Keratinocyte (primary cell): ENCODE data around the gene TARBP1. TPM values are rescaled to one million over a fixed set of nuclear protein-coding genes. Genes with fewer than 3 reads are reported as not detected.

Experiments used
- DNase-seq: peaks from one replicate; pipeline ENCODE4 v3.0.0-alpha.2; 2011; ENCODE audit warnings: low read depth, missing footprints, low spot score
- FAIRE-seq: peaks from 2 replicates; lab custom pipeline; 2011; peaks lifted over from hg19 to GRCh38; lab: Jason Lieb, UNC
- H2AFZ ChIP-seq: 2 replicates; pipeline ENCODE4 v1.6.0; 2012; ENCODE audit warnings: low read length, control low read depth, inconsistent platforms; ENCODE audit not compliant: control insufficient read depth
- H3K27ac ChIP-seq: 2 replicates; pipeline ENCODE4 v1.5.1; 2011; ENCODE audit warnings: low read length; ENCODE audit not compliant: control insufficient read depth, insufficient read depth
- H3K27me3 ChIP-seq: 3 replicates; pipeline ENCODE4 v1.6.0; 2011; ENCODE audit warnings: low read length; ENCODE audit not compliant: control insufficient read depth, insufficient read depth; ENCODE audit errors: extremely low read depth
- H3K36me3 ChIP-seq, 2 experiments: 2 replicates in 1 of 2; 3 replicates in 1 of 2; pipeline ENCODE4 v1.5.1; 2011; ENCODE audit warnings: low read length in 2 of 2, mild to moderate bottlenecking in 1 of 2; ENCODE audit not compliant: control insufficient read depth in 2 of 2, insufficient read depth in 2 of 2; ENCODE audit errors: extremely low read depth in 1 of 2
- H3K4me1 ChIP-seq: 3 replicates; pipeline ENCODE4 v1.5.1; 2011; ENCODE audit warnings: low read length; ENCODE audit not compliant: control insufficient read depth, insufficient read depth; ENCODE audit errors: extremely low read depth
- H3K4me2 ChIP-seq: 3 replicates; pipeline ENCODE4 v1.6.0; 2011; ENCODE audit warnings: low read depth, low read length; ENCODE audit not compliant: control insufficient read depth, insufficient read depth; ENCODE audit errors: extremely low read depth
- H3K4me3 ChIP-seq, 3 experiments: fragments of 200-600 bp in 1 of 3; sonication (generic) in 1 of 3; 2 replicates in 2 of 3; 3 replicates in 1 of 3; pipeline ENCODE4 v1.5.1; 2011 to 2016; ENCODE audit warnings: low read length in 3 of 3, mild to moderate bottlenecking in 3 of 3, control low read depth in 2 of 3, inconsistent platforms in 1 of 3, low read depth in 1 of 3, mixed read lengths in 1 of 3, mixed run types in 1 of 3, moderate library complexity in 1 of 3; ENCODE audit not compliant: control insufficient read depth in 2 of 3, insufficient read depth in 2 of 3; ENCODE audit errors: extremely low read depth in 1 of 3
- H3K79me2 ChIP-seq: 2 replicates; pipeline ENCODE4 v1.6.0; 2012; ENCODE audit warnings: low read length; ENCODE audit not compliant: control insufficient read depth, insufficient read depth
- H3K9ac ChIP-seq: 3 replicates; pipeline ENCODE4 v1.6.0; 2011; ENCODE audit warnings: low read length; ENCODE audit not compliant: control insufficient read depth, insufficient read depth; ENCODE audit errors: extremely low read depth
- H3K9me1 ChIP-seq: 3 replicates; pipeline ENCODE4 v1.6.0; 2011; ENCODE audit warnings: low read length; ENCODE audit not compliant: control insufficient read depth, insufficient read depth; ENCODE audit errors: extremely low read depth
- H3K9me3 ChIP-seq: 2 replicates; pipeline ENCODE4 v1.5.1; 2012; ENCODE audit warnings: low read depth, low read length; ENCODE audit not compliant: control insufficient read depth
- H4K20me1 ChIP-seq: 3 replicates; pipeline ENCODE4 v1.6.0; 2011; ENCODE audit warnings: low read length; ENCODE audit not compliant: control insufficient read depth, insufficient read depth; ENCODE audit errors: extremely low read depth
- CTCF ChIP-seq, 3 experiments: IDR thresholded peaks in 1 of 3; conservative IDR thresholded peaks in 1 of 3; optimal IDR thresholded peaks in 1 of 3; 2 replicates in 2 of 3; 3 replicates in 1 of 3; pipeline versions ENCODE3 to v1.5.1; 2011; ENCODE audit warnings: low read length in 3 of 3, mild to moderate bottlenecking in 3 of 3, moderate library complexity in 2 of 3, control low read depth in 1 of 3, inconsistent platforms in 1 of 3; ENCODE audit not compliant: insufficient read depth in 2 of 3; ENCODE audit errors: extremely low read depth in 1 of 3
- EZH2 ChIP-seq: IDR thresholded peaks from one replicate; pipeline ENCODE4 v1.6.1; 2012; ENCODE audit warnings: inconsistent platforms, mild to moderate bottlenecking, low read length, moderate library complexity
- dilution Hi-C: fragments of 300-500 bp; cut with MboI; formaldehyde crosslinking; loops from one replicate; pipeline ENCODE4 v1.7.0; 2020; ENCODE audit warnings: low sequenced_read_pairs; ENCODE audit not compliant: extremely low pct_ligation_motif_present
- polyA plus RNA-seq, 5 experiments: library from polyadenylated mRNA; depleted of rRNA in 3 of 5; stranded (reverse) in 3 of 5; stranded (forward) in 1 of 5; unstranded in 1 of 5; fragments of >200 nt; gene quantifications; 1 replicate in 1 of 5; 2 replicates in 3 of 5; 3 replicates in 1 of 5; pipeline versions ENCODE4 v1.2.1 to v1.2.3, GENCODE V29; 2011 to 2012; ENCODE audit warnings: missing spikeins in 2 of 5, low read depth in 1 of 5, low replicate concordance in 1 of 5

TARBP1 gene
- polyA plus RNA-seq, 1 donor (not counting 4 experiments of a cell fraction or from before 2014, with no cell fraction given): 28.7 TPM

GRCh38 chr1:234437423-234438171 lies 41.4 kb downstream of the TARBP1 start:
- Histone ChIP-seq H3K79me2 (no peaks in the 10 kb centered on the region), H4K20me1 (no peaks in the 10 kb centered on the region), H3K27me3 (no peaks in the 10 kb centered on the region), H3K9me3 (no peaks in the 10 kb centered on the region), H3K9me1 (no peaks in the 10 kb centered on the region), H3K4me1 (no peaks in the 10 kb centered on the region), H2AFZ (no peak overlapping the region), H3K9ac (no peak overlapping the region), H3K36me3 (peaks cover under 1 to 5% of the 10 kb centered on the region in 2 experiments), H3K27ac (no peak overlapping the region), H3K4me2 (no peak overlapping the region), H3K4me3 (no peak overlapping the region)
- no peak for TF ChIP-seq CTCF (optimal IDR thresholded peaks at IDR 0.05 in 1 of 3, IDR thresholded peaks at IDR 0.05 in 1 of 3, conservative IDR thresholded peaks at IDR 0.05 in 1 of 3; ENCODE audit: extremely low read depth in 1 of 3, insufficient read depth in 2 of 3, low read length in 3 of 3)
- no peak for TF ChIP-seq EZH2
- DNase-seq (no peak), FAIRE-seq (no peak)
- dilution Hi-C loops: no loop called here

DNA sequence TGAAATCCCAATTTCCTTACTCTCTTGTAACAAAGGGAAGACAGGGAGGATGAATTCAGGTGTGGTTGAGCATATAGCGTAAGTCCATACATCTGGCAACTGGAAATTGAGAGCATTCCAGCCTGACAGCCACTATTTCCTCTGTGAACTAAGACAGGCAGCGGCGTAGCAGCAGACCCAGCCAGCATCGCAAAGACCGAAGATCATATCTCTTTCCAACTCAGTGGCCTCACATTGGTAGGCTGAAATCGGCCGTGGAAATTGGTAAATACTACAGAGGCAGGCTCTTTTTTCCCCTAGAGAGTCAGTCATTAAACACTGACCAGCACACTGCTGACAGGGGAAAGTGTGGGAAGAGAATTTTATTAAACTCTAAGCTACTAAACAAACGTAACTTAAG lies 43.4 kb downstream of the TARBP1 start:
- Histone ChIP-seq H3K4me3 (no peak overlapping the region), H3K36me3 (peaks cover 3 to 7% of the 10 kb centered on the region in 2 experiments), H3K4me2 (no peak overlapping the region), H3K9ac (no peak overlapping the region), H3K27me3 (no peaks in the 10 kb centered on the region), H4K20me1 (no peaks in the 10 kb centered on the region), H3K79me2 (no peaks in the 10 kb centered on the region), H3K4me1 (no peaks in the 10 kb centered on the region), H3K9me1 (no peaks in the 10 kb centered on the region), H3K27ac (no peak overlapping the region), H3K9me3 (no peaks in the 10 kb centered on the region), H2AFZ (no peak overlapping the region)
- DNase-seq (no peak), FAIRE-seq (no peak)
- TF ChIP-seq EZH2 (no peak), CTCF (optimal IDR thresholded peaks at IDR 0.05 in 1 of 3, IDR thresholded peaks at IDR 0.05 in 1 of 3, conservative IDR thresholded peaks at IDR 0.05 in 1 of 3; ENCODE audit: extremely low read depth in 1 of 3, insufficient read depth in 2 of 3, low read length in 3 of 3) (no peak)
- dilution Hi-C loops: no loop called here
